Measurements from ENCODE around the gene RGS3.

DNA sequence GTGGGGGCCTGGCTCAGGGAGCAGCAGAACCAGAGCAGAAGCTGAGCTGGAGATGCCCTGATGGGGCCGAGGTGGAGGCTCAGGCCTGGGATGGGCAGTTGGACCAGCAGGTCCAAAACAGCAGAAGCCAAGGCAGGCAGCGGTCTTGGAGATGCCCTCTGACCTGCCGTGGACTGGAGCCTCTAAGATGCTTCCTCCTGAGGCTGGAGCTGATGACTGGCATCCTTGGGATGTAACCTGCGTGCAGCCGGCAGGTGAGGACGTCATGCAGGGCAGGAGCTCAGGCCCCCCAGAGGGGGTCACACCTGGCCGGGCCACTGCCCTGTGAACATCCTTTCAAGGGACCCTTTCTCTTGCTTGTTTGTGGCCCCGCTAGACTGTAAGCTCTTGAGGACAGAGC lies 162.0 kb downstream of the RGS3 start:
- TF ChIP-seq, protein P1, sequence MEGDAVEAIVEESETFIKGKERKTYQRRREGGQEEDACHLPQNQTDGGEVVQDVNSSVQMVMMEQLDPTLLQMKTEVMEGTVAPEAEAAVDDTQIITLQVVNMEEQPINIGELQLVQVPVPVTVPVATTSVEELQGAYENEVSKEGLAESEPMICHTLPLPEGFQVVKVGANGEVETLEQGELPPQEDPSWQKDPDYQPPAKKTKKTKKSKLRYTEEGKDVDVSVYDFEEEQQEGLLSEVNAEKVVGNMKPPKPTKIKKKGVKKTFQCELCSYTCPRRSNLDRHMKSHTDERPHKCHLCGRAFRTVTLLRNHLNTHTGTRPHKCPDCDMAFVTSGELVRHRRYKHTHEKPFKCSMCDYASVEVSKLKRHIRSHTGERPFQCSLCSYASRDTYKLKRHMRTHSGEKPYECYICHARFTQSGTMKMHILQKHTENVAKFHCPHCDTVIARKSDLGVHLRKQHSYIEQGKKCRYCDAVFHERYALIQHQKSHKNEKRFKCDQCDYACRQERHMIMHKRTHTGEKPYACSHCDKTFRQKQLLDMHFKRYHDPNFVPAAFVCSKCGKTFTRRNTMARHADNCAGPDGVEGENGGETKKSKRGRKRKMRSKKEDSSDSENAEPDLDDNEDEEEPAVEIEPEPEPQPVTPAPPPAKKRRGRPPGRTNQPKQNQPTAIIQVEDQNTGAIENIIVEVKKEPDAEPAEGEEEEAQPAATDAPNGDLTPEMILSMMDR (IDR thresholded peaks at IDR 0.05 in 4 of 5, conservative IDR thresholded peaks at IDR 0.05 in 1 of 5): no peak
- no peak for TF ChIP-seq POLR2A (IDR thresholded peaks at IDR 0.05)

Data from gastrocnemius medialis (tissue), 4 donors.